Smooth muscle cell (in vitro differentiated cells): ENCODE results near the gene RPRD1A. TPM values are rescaled to one million over a fixed set of nuclear protein-coding genes. Genes with fewer than 3 reads are reported as not detected.

Experiments
- DNase-seq: peaks from one replicate; lab custom pipeline; 2025; ENCODE audit not compliant: unreplicated experiment; lab: John Stamatoyannopoulos, UW
- H2AFZ ChIP-seq: fragments of 200-600 bp; sonication (generic); 2 replicates; pipeline ENCODE4 v1.6.0; 2016; ENCODE audit warnings: antibody characterized with exemption, low read depth, mild to moderate bottlenecking
- H3F3A ChIP-seq: fragments of 200-600 bp; sonication (generic); 2 replicates; pipeline ENCODE4 v1.6.0; 2017; ENCODE audit warnings: antibody characterized with exemption, low read depth
- H3K27ac ChIP-seq: fragments of 200-600 bp; sonication (generic); 2 replicates; pipeline ENCODE4 v1.5.1; 2016; ENCODE audit warnings: low read depth, mild to moderate bottlenecking
- H3K27me3 ChIP-seq: fragments of 200-600 bp; sonication (generic); 2 replicates; pipeline ENCODE4 v1.6.1; 2016; ENCODE audit warnings: low read depth, mild to moderate bottlenecking
- H3K36me3 ChIP-seq: fragments of 200-600 bp; sonication (generic); 2 replicates; pipeline ENCODE4 v1.5.1; 2016; ENCODE audit warnings: low read depth
- H3K4me1 ChIP-seq: fragments of 200-600 bp; sonication (generic); 2 replicates; pipeline ENCODE4 v1.5.1; 2016; ENCODE audit warnings: low read depth
- H3K4me2 ChIP-seq: fragments of 200-600 bp; sonication (generic); 2 replicates; pipeline ENCODE4 v1.6.0; 2016; ENCODE audit warnings: mild to moderate bottlenecking
- H3K4me3 ChIP-seq: fragments of 200-600 bp; sonication (generic); 2 replicates; pipeline ENCODE4 v1.5.1; 2016; ENCODE audit warnings: mild to moderate bottlenecking
- H3K79me2 ChIP-seq: fragments of 200-600 bp; sonication (generic); 2 replicates; pipeline ENCODE4 v1.6.0; 2016; ENCODE audit warnings: low read depth, mild to moderate bottlenecking
- H3K9ac ChIP-seq: fragments of 200-600 bp; sonication (generic); 2 replicates; pipeline ENCODE4 v1.6.0; 2016; ENCODE audit warnings: low read depth
- H3K9me3 ChIP-seq: fragments of 200-600 bp; sonication (generic); replicated peaks from 2 replicates; pipeline ENCODE4 v1.5.1; 2016; ENCODE audit warnings: low read depth
- H4K20me1 ChIP-seq: fragments of 200-600 bp; sonication (generic); 2 replicates; pipeline ENCODE4 v1.6.0; 2016; ENCODE audit warnings: low read depth
- CTCF ChIP-seq: fragments of 200-600 bp; sonication (generic); IDR thresholded peaks from 2 replicates; pipeline ENCODE4 v1.5.1; 2017; ENCODE audit warnings: borderline replicate concordance, mild to moderate bottlenecking, antibody characterized with exemption; ENCODE audit not compliant: insufficient read depth, poor library complexity, severe bottlenecking
- WGBS: methylation state at CpG from one replicate; pipeline ENCODE4 v1.1.7; 2016; ENCODE audit warnings: low lambda C conversion rate; 5-methylcytosine and 5-hydroxymethylcytosine counted together
- polyA plus RNA-seq: library from polyadenylated mRNA; unstranded; fragments of >200 nt; fragmentation: Nextera tagmentation; extraction: Ambion mirVana; gene quantifications from 2 replicates; pipeline ENCODE4 v1.2.1, GENCODE V29; 2016
- total RNA-seq: library from RNA; depleted of rRNA; stranded (reverse); fragments of >200 nt; gene quantifications from 2 replicates; pipeline ENCODE4 v1.2.3, GENCODE V29; 2014

RPRD1A gene
- total and polyA plus RNA-seq, 2 experiments from 2014 or later = 13.1 to 50.0 TPM

- DNase-seq = no peak
- no peaks in the 10 kb centered on the region for H3K9me3 ChIP-seq
- H3K79me2 ChIP-seq = no peaks in the 10 kb centered on the region
- no peak for TF ChIP-seq CTCF
- H3K36me3 ChIP-seq = no peaks in the 10 kb centered on the region
- no peaks in the 10 kb centered on the region for H3F3A ChIP-seq
- H3K4me3 ChIP-seq = no peak overlapping the region
- no peak overlapping the region for H2AFZ ChIP-seq
- H3K9ac ChIP-seq = no peak overlapping the region
- H3K4me2 ChIP-seq = no peak overlapping the region
- H3K27ac ChIP-seq = no peak overlapping the region
- H3K4me1 ChIP-seq = no peaks in the 10 kb centered on the region
- no peaks in the 10 kb centered on the region for H4K20me1 ChIP-seq
- no peaks in the 10 kb centered on the region for H3K27me3 ChIP-seq
Observed at GRCh38 chr18:35942133-35942532, 125.2 kb downstream of the RPRD1A start.

- no peak overlapping the region for H3K9ac ChIP-seq
- no peaks in the 10 kb centered on the region for H3F3A ChIP-seq
- no peaks in the 10 kb centered on the region for H4K20me1 ChIP-seq
- no peak overlapping the region for H2AFZ ChIP-seq
- no peak overlapping the region for H3K4me2 ChIP-seq
- H3K4me3 ChIP-seq = no peak overlapping the region
- no peak overlapping the region for H3K27ac ChIP-seq
- H3K79me2 ChIP-seq = no peaks in the 10 kb centered on the region
- no peaks in the 10 kb centered on the region for H3K27me3 ChIP-seq
- no peaks in the 10 kb centered on the region for H3K4me1 ChIP-seq
- H3K9me3 ChIP-seq = no peaks in the 10 kb centered on the region
- 75% methylated on average over 6 of the region's 6 CpGs for WGBS
- no peaks in the 10 kb centered on the region for H3K36me3 ChIP-seq
- no peak for DNase-seq
- no peak for TF ChIP-seq CTCF
Observed at GRCh38 chr18:35941299-35941698, 126.1 kb downstream of the RPRD1A start.

Other genes with a start within 250 kb of the RPRD1A start
- gene SLC39A6, start 61.8 kb upstream of the RPRD1A start, total RNA-seq = 117 and 122 TPM in 2 replicates
- 54.7 and 58.2 TPM in 2 replicates for gene SLC39A6, start 61.8 kb upstream of the RPRD1A start, polyA plus RNA-seq
- gene ELP2, start 62.3 kb upstream of the RPRD1A start, total RNA-seq = 63.4 and 90.1 TPM in 2 replicates
- 69.3 and 81.9 TPM in 2 replicates for gene ELP2, start 62.3 kb upstream of the RPRD1A start, polyA plus RNA-seq
- 1.7 and 3.5 TPM in 2 replicates for gene MOCOS, start 119.9 kb upstream of the RPRD1A start, total RNA-seq
- 1.2 and 1.6 TPM in 2 replicates for gene MOCOS, start 119.9 kb upstream of the RPRD1A start, polyA plus RNA-seq
- 19.4 and 21.8 TPM in 2 replicates for gene FHOD3, start 230.2 kb upstream of the RPRD1A start, total RNA-seq
- 6.3 and 8.6 TPM in 2 replicates for gene FHOD3, start 230.2 kb upstream of the RPRD1A start, polyA plus RNA-seq